SU-DHL-6 (cell line): Measurements from ENCODE around the gene PSMA4.
"Not testable (repeated sequence)": the region's sequence is repeated elsewhere in the genome, so short reads cannot be mapped to it uniquely, and the experiment has no call there.

Experiments used
- H2AFZ ChIP-seq: fragments of 200-600 bp; sonication (generic); 2 replicates; pipeline ENCODE4 v1.6.1; 2014; ENCODE audit warnings: low read depth, mild to moderate bottlenecking, moderate library complexity, mixed read lengths, antibody characterized with exemption, low read length; ENCODE audit not compliant: severe bottlenecking
- H3F3A ChIP-seq: fragments of 200-600 bp; shearing (Covaris generic); 2 replicates; pipeline ENCODE4 v1.6.0; 2016; ENCODE audit warnings: antibody characterized with exemption, mild to moderate bottlenecking; ENCODE audit not compliant: insufficient read depth
- H3K27ac ChIP-seq: fragments of 200-600 bp; sonication (generic); 2 replicates; pipeline ENCODE4 v1.5.1; 2016; ENCODE audit warnings: low read depth, mild to moderate bottlenecking, low read length, moderate library complexity, mixed read lengths
- H3K27me3 ChIP-seq: fragments of 200-600 bp; sonication (generic), shearing (Covaris generic); 2 replicates; pipeline ENCODE4 v1.6.0; 2014; ENCODE audit warnings: mild to moderate bottlenecking, low read length
- H3K36me3 ChIP-seq: fragments of 200-600 bp; sonication (generic); 2 replicates; pipeline ENCODE4 v1.6.1; 2014; ENCODE audit warnings: mild to moderate bottlenecking, low read length, mixed read lengths
- H3K4me2 ChIP-seq: fragments of 300-600, 200-600 bp; shearing (Covaris generic), sonication (generic); 2 replicates; pipeline ENCODE4 v1.6.0; 2014; ENCODE audit warnings: low read length, low read depth, mild to moderate bottlenecking; ENCODE audit not compliant: poor library complexity, severe bottlenecking
- H3K4me3 ChIP-seq: fragments of 200-600 bp; sonication (generic); 2 replicates; pipeline ENCODE4 v1.5.1; 2014; ENCODE audit warnings: antibody characterized with exemption, low read length, mild to moderate bottlenecking, mixed read lengths; ENCODE audit not compliant: insufficient read depth, poor library complexity, severe bottlenecking
- H3K79me2 ChIP-seq: fragments of 200-600 bp; sonication (generic); 2 replicates; pipeline ENCODE4 v1.6.1; 2014; ENCODE audit warnings: mild to moderate bottlenecking, low read length, moderate library complexity; ENCODE audit not compliant: insufficient read depth
- H3K9ac ChIP-seq: fragments of 200-600 bp; sonication (generic); 2 replicates; pipeline ENCODE4 v1.7.0; 2014; ENCODE audit warnings: mild to moderate bottlenecking, low read length
- H3K9me2 ChIP-seq: fragments of 200-600 bp; sonication (generic); replicated peaks from 2 replicates; pipeline ENCODE4 v1.6.1; 2014; ENCODE audit warnings: low read length; ENCODE audit not compliant: insufficient read depth
- H3K9me3 ChIP-seq: fragments of 200-600 bp; sonication (generic); 2 replicates; pipeline ENCODE4 v1.6.1; 2014; ENCODE audit warnings: low read length, mixed read lengths; ENCODE audit not compliant: insufficient read depth
- H4K20me1 ChIP-seq: fragments of 200-600 bp; sonication (generic); 2 replicates; pipeline ENCODE4 v1.6.1; 2014; ENCODE audit warnings: low read depth, mild to moderate bottlenecking, antibody characterized with exemption, low read length, moderate library complexity, mixed read lengths
- EZH2phosphoT487 ChIP-seq: fragments of 200-600 bp; sonication (generic), shearing (Covaris generic); conservative IDR thresholded peaks from 2 replicates; pipeline ENCODE4 v1.6.1; 2018; ENCODE audit warnings: mild to moderate bottlenecking, antibody characterized with exemption, low read length, moderate library complexity, mixed read lengths
- TF ChIP-seq, protein P1 (sequence below): fragments of 200-600 bp; sonication (generic); IDR thresholded peaks from one replicate; pipeline ENCODE4 v1.5.1; 2017; ENCODE audit warnings: antibody characterized with exemption, mild to moderate bottlenecking, low read length, moderate library complexity; ENCODE audit not compliant: insufficient read depth, poor library complexity, severe bottlenecking

PSMA4 gene

DNA sequence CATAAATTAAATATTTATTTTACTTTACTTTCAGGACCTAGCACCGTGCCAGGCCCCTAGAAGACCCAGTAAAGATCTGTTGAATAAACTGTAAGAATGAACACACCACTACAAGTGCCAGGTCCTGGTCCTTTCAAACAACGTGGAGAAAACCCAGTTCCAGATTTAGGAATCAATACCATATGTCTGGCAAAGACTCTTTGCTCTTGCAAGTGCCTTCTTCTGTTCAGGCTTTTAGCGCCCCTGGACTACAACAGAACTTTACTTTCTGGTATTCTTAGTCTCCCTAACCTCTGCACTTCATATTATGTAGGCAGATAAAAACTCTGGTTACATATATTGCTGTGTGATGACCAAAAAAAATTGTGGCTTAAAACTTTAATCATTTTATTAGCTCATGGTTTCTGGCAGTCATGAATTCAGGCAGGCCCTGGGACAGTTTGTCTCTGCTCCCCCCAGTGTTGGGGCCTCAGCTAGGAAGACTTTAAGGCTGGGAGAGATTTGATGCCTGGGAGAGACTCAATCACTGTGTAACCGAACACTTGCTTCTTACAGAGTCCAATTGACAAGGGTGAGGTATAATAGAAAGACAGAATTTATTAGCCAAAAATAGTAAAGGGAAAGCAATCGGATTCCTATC lies 2.9 kb upstream of the PSMA4 start:
- Histone ChIP-seq H3K79me2 (peaks cover 21% of the 10 kb centered on the region), H3K36me3 (peaks cover 8% of the 10 kb centered on the region), H3K4me3 (no peak overlapping the region), H3K27me3 (no peaks in the 10 kb centered on the region), H3F3A (no peaks in the 10 kb centered on the region), H3K4me2 (no peak overlapping the region), H3K9ac (no peak overlapping the region), H3K9me3 (no peaks in the 10 kb centered on the region), H3K27ac (no peak overlapping the region), H3K9me2 (no peaks in the 10 kb centered on the region), H4K20me1 (no peaks in the 10 kb centered on the region), H2AFZ (no peak overlapping the region)
- TF ChIP-seq EZH2phosphoT487 = no peak
- TF ChIP-seq, protein P1, sequence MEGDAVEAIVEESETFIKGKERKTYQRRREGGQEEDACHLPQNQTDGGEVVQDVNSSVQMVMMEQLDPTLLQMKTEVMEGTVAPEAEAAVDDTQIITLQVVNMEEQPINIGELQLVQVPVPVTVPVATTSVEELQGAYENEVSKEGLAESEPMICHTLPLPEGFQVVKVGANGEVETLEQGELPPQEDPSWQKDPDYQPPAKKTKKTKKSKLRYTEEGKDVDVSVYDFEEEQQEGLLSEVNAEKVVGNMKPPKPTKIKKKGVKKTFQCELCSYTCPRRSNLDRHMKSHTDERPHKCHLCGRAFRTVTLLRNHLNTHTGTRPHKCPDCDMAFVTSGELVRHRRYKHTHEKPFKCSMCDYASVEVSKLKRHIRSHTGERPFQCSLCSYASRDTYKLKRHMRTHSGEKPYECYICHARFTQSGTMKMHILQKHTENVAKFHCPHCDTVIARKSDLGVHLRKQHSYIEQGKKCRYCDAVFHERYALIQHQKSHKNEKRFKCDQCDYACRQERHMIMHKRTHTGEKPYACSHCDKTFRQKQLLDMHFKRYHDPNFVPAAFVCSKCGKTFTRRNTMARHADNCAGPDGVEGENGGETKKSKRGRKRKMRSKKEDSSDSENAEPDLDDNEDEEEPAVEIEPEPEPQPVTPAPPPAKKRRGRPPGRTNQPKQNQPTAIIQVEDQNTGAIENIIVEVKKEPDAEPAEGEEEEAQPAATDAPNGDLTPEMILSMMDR = no peak

DNA sequence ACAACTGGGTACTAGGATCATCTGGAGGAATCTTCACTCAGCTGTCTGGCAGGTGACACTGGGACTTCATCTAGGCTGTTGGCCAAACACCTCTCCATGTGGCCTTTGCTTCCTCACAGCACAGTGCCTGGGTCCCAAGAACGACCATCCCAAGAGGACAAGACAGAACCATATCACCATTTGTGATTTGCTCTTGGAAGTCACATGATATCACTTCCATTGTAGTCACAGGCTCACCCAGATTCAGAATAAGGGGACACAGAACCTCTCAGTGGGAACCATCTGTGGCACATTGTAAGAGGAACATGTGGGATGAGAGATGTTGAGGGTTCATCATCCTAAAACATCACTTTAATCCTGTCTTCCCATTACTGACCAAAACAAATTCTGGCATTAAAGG lies 1.9 kb upstream of the PSMA4 start:
- Histone ChIP-seq H2AFZ (no peak overlapping the region), H3K79me2 (peaks cover 31% of the 10 kb centered on the region), H3F3A (no peaks in the 10 kb centered on the region), H3K36me3 (peaks cover 16% of the 10 kb centered on the region), H3K9me2 (no peaks in the 10 kb centered on the region), H3K27ac (no peak overlapping the region), H3K4me3 (no peak overlapping the region), H3K9me3 (no peaks in the 10 kb centered on the region), H4K20me1 (no peaks in the 10 kb centered on the region), H3K27me3 (no peaks in the 10 kb centered on the region), H3K9ac (no peak overlapping the region), H3K4me2 (no peak overlapping the region)
- TF ChIP-seq, protein P1 = no peak
- TF ChIP-seq EZH2phosphoT487 = no peak

DNA sequence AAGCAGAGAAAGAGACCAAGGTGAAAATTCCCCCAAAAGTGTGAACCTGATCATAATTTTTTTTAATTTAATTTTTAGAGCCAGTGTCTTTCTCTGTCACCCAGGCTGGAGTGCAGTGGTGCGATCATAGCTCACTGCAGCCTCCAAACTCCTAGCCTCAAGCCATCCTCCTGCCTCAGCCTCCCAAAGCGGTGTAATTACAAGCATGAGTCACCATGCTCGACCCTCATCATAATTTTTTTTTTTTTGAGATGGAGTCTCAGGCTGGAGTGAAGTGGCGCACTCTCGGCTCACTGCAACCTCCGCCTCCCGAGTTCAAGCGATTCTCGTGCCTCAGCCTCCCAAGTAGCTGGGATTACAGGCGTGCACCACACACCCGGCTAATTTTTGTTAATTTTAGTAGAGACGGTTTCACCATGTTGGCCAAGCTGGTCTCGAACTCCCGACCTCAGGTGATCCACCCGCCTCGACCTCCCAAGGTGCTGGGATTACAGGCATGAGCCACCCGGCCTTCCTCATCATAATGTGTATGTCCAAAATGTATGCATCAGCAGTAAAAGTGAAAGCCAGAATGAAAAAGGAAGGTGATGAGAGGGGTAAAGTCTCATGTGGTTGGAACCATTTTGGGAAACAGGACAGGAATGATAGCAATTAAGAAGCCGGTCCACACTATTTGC lies 642 bp upstream of the PSMA4 start:
- H3K9me2 ChIP-seq, H4K20me1 ChIP-seq, H3K27me3 ChIP-seq, H3F3A ChIP-seq, H3K9me3 ChIP-seq: not testable (repeated sequence)
- peaks cover 23% of the 10 kb centered on the region for H3K36me3 ChIP-seq
- peak overlapping the region; percentile 86 for H3K9ac ChIP-seq
- H3K4me2 ChIP-seq = peak overlapping the region; percentile 95
- peak overlapping the region; percentile 25; the same call in 1 of the 2 replicates for H3K27ac ChIP-seq
- H3K4me3 ChIP-seq = peak overlapping the region; percentile 86
- H3K79me2 ChIP-seq = peaks cover 32% of the 10 kb centered on the region
- H2AFZ ChIP-seq = peak overlapping the region; percentile 84
